22Rv1 (cell line): ENCODE data around the gene ATXN10.

Experiments used
- ZFX ChIP-seq: fragments of 450-650 bp; IDR thresholded peaks from 2 replicates; pipeline ENCODE4 v1.6.1; 2017; ENCODE audit warnings: antibody characterized with exemption, borderline replicate concordance
- TF ChIP-seq, protein P1 (sequence below): fragments of 450-650 bp; IDR thresholded peaks from 2 replicates; pipeline ENCODE4 v1.5.1; 2017; ENCODE audit warnings: mild to moderate bottlenecking

DNA sequence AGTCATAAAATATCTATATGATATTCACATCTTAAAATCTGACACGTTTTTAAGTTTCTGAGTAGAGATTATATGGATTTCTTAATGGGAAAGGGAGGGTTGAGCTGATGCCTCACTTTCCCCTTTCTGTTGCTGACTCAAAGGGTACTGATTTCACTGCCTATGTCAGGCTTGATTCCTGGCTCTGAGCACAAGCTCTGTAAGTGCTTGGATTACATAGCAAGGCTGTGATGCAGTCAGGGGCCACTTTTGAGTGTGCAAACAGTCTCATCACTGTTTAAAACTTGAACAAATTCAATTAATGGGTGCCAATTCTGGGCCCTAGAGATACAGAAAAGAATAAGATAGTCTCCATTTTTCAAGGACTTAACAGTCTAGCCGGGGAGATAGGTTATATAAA is 14.4 kb downstream of the ATXN10 start:
- TF ChIP-seq, protein P1, sequence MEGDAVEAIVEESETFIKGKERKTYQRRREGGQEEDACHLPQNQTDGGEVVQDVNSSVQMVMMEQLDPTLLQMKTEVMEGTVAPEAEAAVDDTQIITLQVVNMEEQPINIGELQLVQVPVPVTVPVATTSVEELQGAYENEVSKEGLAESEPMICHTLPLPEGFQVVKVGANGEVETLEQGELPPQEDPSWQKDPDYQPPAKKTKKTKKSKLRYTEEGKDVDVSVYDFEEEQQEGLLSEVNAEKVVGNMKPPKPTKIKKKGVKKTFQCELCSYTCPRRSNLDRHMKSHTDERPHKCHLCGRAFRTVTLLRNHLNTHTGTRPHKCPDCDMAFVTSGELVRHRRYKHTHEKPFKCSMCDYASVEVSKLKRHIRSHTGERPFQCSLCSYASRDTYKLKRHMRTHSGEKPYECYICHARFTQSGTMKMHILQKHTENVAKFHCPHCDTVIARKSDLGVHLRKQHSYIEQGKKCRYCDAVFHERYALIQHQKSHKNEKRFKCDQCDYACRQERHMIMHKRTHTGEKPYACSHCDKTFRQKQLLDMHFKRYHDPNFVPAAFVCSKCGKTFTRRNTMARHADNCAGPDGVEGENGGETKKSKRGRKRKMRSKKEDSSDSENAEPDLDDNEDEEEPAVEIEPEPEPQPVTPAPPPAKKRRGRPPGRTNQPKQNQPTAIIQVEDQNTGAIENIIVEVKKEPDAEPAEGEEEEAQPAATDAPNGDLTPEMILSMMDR = no peak
- no peak for TF ChIP-seq ZFX
